Suprapubic skin (tissue), 3 donors: ENCODE measurements around the gene FER.
"Not testable (repeated sequence)": the region's sequence is repeated elsewhere in the genome, so short reads cannot be mapped to it uniquely, and the experiment has no call there.

Source experiments
- CTCF ChIP-seq, 2 donors: fragments of 200-600 bp in 1 of 2; fragments of 450-650 bp in 1 of 2; sonication (generic) in 1 of 2; IDR thresholded peaks; one replicate each; pipeline ENCODE4 v1.5.1; 2016 to 2019; ENCODE audit warnings: antibody characterized with exemption in 2 of 2, mild to moderate bottlenecking in 1 of 2, moderate library complexity in 1 of 2
- EP300 ChIP-seq: sonication (generic); formaldehyde crosslinking; IDR thresholded peaks from one replicate; pipeline ENCODE4 v1.6.1; 2017; ENCODE audit warnings: antibody characterized with exemption

DNA sequence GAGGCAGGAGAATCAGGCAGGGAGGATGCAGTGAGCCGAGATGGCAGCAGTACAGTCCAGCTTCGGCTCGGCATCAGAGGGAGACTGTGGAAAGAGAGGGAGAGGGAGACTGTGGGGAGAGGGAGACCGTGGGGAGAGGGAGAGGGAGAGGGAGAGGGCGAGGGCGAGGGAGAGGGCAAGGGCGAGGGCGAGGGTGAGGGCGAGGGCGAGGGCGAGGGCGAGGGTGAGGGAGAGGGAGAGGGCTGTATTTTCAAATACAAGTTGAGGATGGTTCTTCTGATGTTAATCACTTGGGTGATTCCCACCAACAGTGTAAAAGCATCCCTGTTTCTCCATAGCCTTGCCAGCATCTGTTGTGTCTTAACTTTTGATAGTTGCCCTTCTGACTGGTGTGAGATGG, 245.7 kb downstream of the FER start:
- not testable (repeated sequence) for TF ChIP-seq CTCF (IDR thresholded peaks at IDR 0.05); EP300
